SJCRH30 (cell line): ENCODE data around the gene GPR15. TPM values are rescaled to one million over a fixed set of nuclear protein-coding genes. Genes with fewer than 3 reads are reported as not detected.

ENCODE experiments used
- DNase-seq, 2 experiments: peaks; one replicate each; pipeline ENCODE4 v3.0.0-alpha.2; 2015 to 2020
- H3K27ac ChIP-seq: fragments of 250-450 bp; sonication (Bioruptor Pico); 2 replicates; pipeline ENCODE4 v1.5.1; 2020; ENCODE audit warnings: mild to moderate bottlenecking, moderate library complexity
- H3K27me3 ChIP-seq: fragments of 250-450 bp; sonication (Bioruptor Pico); 2 replicates; pipeline ENCODE4 v1.5.1; 2020; ENCODE audit warnings: mild to moderate bottlenecking, moderate library complexity
- H3K36me3 ChIP-seq: fragments of 250-450 bp; sonication (Bioruptor Pico); 2 replicates; pipeline ENCODE4 v1.5.1; 2020; ENCODE audit warnings: mild to moderate bottlenecking, moderate library complexity
- H3K4me1 ChIP-seq: fragments of 250-450 bp; sonication (Bioruptor Pico); 2 replicates; pipeline ENCODE4 v1.5.1; 2020; ENCODE audit warnings: mild to moderate bottlenecking, moderate library complexity
- H3K4me3 ChIP-seq: fragments of 250-450 bp; sonication (Bioruptor Pico); 2 replicates; pipeline ENCODE4 v1.5.1; 2020; ENCODE audit warnings: mild to moderate bottlenecking, moderate library complexity
- H3K9me3 ChIP-seq: fragments of 250-450 bp; sonication (Bioruptor Pico); replicated peaks from 2 replicates; pipeline ENCODE4 v1.5.1; 2020; ENCODE audit warnings: mild to moderate bottlenecking, moderate library complexity
- total RNA-seq: library from RNA; depleted of rRNA; stranded (reverse); fragments of >200 nt; shearing (Covaris generic); gene quantifications from 2 replicates; pipeline ENCODE4 v1.2.3, GENCODE V29; 2014

The GPR15 gene
- total RNA-seq, 1 experiment from 2014 or later, result not detected

DNA sequence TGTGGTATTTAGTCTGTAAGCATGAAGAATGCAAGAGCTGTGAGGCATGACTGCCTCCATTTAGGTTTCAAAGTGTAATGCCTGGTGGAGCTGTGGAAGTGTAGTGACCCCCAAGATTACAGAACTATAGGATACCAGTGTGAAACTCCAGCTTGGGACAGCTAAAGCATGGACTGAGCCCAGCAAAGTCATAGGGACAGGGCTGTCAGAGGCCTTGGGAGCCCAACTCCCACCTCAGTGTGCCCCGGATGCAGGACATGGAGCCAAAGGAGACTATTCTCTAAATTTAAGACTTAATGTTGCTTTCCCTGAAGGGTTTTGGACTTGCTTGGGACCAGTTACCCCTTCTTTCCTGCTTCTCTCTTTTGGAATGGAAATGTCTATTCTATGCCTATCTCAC, 10.8 kb downstream of the GPR15 start:
- no peaks in the 10 kb centered on the region; the same call in 1 of the 2 replicates for H3K27me3 ChIP-seq
- peaks cover 4% of the 10 kb centered on the region; the same call in 1 of the 2 replicates for H3K4me1 ChIP-seq
- H3K27ac ChIP-seq, result no peak overlapping the region
- H3K36me3 ChIP-seq, result no peaks in the 10 kb centered on the region
- DNase-seq, result no peak
- no peak overlapping the region for H3K4me3 ChIP-seq
- H3K9me3 ChIP-seq, result no peaks in the 10 kb centered on the region

- H3K4me1 ChIP-seq, result no peaks in the 10 kb centered on the region
- H3K27ac ChIP-seq, result no peak overlapping the region
- no peaks in the 10 kb centered on the region for H3K9me3 ChIP-seq
- H3K4me3 ChIP-seq, result no peak overlapping the region
- H3K27me3 ChIP-seq, result no peaks in the 10 kb centered on the region; the same call in 1 of the 2 replicates
- no peak for DNase-seq
- H3K36me3 ChIP-seq, result no peaks in the 10 kb centered on the region
Measured at GRCh38 chr3:98545940-98546339, 14.2 kb downstream of the GPR15 start.

DNA sequence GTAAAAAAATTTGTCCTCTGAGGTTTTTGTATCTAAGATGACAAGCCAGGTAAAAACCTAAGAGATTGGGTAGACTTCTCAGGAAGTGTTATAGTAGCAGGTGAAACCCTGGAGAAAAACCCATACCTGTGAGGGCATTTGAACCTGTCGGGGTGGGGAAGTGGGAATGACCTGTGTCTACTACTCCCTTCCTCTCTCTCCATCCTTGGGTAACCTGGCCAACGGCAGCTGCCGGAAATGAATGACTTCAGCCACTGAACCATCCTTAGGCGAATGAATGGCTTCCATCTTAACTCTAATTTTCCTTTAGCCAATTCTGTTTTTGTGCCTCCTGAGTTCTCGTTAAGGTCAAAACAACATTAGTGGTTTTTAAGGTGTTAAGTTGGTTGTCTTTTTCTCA, 16.8 kb downstream of the GPR15 start:
- Histone ChIP-seq H3K4me1 (no peaks in the 10 kb centered on the region), H3K27me3 (peaks cover 3% of the 10 kb centered on the region; the same call in 1 of the 2 replicates), H3K36me3 (no peaks in the 10 kb centered on the region), H3K4me3 (no peak overlapping the region), H3K27ac (no peak overlapping the region), H3K9me3 (no peaks in the 10 kb centered on the region)
- DNase-seq, result no peak

DNA sequence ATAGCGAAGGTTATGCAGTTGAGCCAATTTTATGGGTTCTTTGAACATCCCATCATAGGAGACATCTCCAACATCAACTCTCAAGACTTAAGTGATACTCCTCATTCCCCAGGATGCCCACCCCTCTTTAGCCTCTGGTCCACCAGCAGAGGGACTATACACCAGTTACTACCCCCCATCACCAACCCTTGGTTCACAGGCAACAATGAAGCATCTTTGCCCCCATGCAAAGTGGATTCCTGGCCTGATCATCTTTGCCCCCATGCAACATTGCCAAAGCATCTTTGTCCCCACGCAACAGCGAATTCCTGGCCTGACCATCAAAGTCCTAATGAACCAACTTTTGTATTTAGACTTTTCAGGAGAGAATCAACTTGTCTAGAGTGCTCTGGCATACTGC, 19.1 kb downstream of the GPR15 start:
- DNase-seq, result no peak
- Histone ChIP-seq H3K4me1 (no peaks in the 10 kb centered on the region; the same call in 1 of the 2 replicates), H3K4me3 (no peak overlapping the region), H3K36me3 (no peaks in the 10 kb centered on the region), H3K9me3 (no peaks in the 10 kb centered on the region), H3K27ac (no peak overlapping the region), H3K27me3 (peaks cover 7% of the 10 kb centered on the region; the same call in 1 of the 2 replicates)

DNA sequence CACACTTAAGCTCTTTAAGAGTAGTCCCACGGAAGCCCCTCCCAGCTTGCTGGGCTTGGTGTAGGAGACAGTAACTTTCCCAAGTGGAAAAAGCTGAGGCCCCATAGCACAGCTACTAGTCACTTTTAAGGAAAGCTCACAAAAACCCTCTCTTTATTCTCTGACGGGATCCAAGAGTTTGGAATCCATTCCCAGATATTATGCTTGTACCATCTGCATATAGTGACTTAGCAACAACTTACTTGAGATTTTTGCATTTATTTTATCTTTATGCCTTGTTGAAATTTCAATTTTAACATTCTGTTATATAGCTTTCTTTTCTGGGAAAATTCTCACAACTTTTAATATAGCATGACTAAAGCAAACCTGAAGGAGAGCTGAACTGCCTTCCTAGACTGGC, 19.5 kb downstream of the GPR15 start:
- no peaks in the 10 kb centered on the region for H3K9me3 ChIP-seq
- peaks cover 7% of the 10 kb centered on the region; the same call in 1 of the 2 replicates for H3K27me3 ChIP-seq
- no peaks in the 10 kb centered on the region for H3K36me3 ChIP-seq
- H3K4me1 ChIP-seq, result no peaks in the 10 kb centered on the region; the same call in 1 of the 2 replicates
- H3K27ac ChIP-seq, result no peak overlapping the region
- no peak overlapping the region for H3K4me3 ChIP-seq
- no peak for DNase-seq

- no peak overlapping the region for H3K27ac ChIP-seq
- DNase-seq, result no peak
- H3K4me3 ChIP-seq, result no peak overlapping the region
- no peaks in the 10 kb centered on the region for H3K9me3 ChIP-seq
- no peaks in the 10 kb centered on the region; the same call in 1 of the 2 replicates for H3K4me1 ChIP-seq
- H3K27me3 ChIP-seq, result peaks cover 7% of the 10 kb centered on the region; the same call in 1 of the 2 replicates
- H3K36me3 ChIP-seq, result no peaks in the 10 kb centered on the region
Measured at GRCh38 chr3:98551754-98552153, 20.0 kb downstream of the GPR15 start.

GRCh38 chr3:98552232-98553020, 20.6 kb downstream of the GPR15 start:
- Histone ChIP-seq H3K27me3 (peaks cover 7% of the 10 kb centered on the region; the same call in 1 of the 2 replicates), H3K4me1 (no peaks in the 10 kb centered on the region; the same call in 1 of the 2 replicates), H3K9me3 (no peaks in the 10 kb centered on the region), H3K36me3 (no peaks in the 10 kb centered on the region), H3K4me3 (no peak overlapping the region), H3K27ac (no peak overlapping the region)
- no peak for DNase-seq

GRCh38 chr3:98553021-98553563, 21.3 kb downstream of the GPR15 start:
- H3K4me3 ChIP-seq, result no peak overlapping the region
- H3K9me3 ChIP-seq, result no peaks in the 10 kb centered on the region
- no peak overlapping the region for H3K27ac ChIP-seq
- no peaks in the 10 kb centered on the region; the same call in 1 of the 2 replicates for H3K4me1 ChIP-seq
- DNase-seq, result no peak
- peaks cover 7% of the 10 kb centered on the region; the same call in 1 of the 2 replicates for H3K27me3 ChIP-seq
- no peaks in the 10 kb centered on the region for H3K36me3 ChIP-seq

GRCh38 chr3:98553753-98554152, 22.0 kb downstream of the GPR15 start:
- Histone ChIP-seq H3K4me3 (no peak overlapping the region), H3K27ac (no peak overlapping the region), H3K4me1 (no peaks in the 10 kb centered on the region; the same call in 1 of the 2 replicates), H3K27me3 (peaks cover 7% of the 10 kb centered on the region; the same call in 1 of the 2 replicates), H3K9me3 (no peaks in the 10 kb centered on the region), H3K36me3 (no peaks in the 10 kb centered on the region)
- no peak for DNase-seq

- H3K27me3 ChIP-seq, result peaks cover 7% of the 10 kb centered on the region; the same call in 1 of the 2 replicates
- H3K27ac ChIP-seq, result no peak overlapping the region
- DNase-seq, result no peak
- no peaks in the 10 kb centered on the region for H3K9me3 ChIP-seq
- H3K4me1 ChIP-seq, result no peaks in the 10 kb centered on the region; the same call in 1 of the 2 replicates
- no peak overlapping the region for H3K4me3 ChIP-seq
- H3K36me3 ChIP-seq, result no peaks in the 10 kb centered on the region
Measured at GRCh38 chr3:98554580-98554979, 22.8 kb downstream of the GPR15 start.

- Histone ChIP-seq H3K4me1 (no peaks in the 10 kb centered on the region; the same call in 1 of the 2 replicates), H3K4me3 (no peak overlapping the region), H3K36me3 (no peaks in the 10 kb centered on the region), H3K27me3 (peaks cover 7% of the 10 kb centered on the region; the same call in 1 of the 2 replicates), H3K9me3 (no peaks in the 10 kb centered on the region), H3K27ac (no peak overlapping the region)
- DNase-seq, result no peak
Measured at GRCh38 chr3:98555025-98555379, 23.2 kb downstream of the GPR15 start.

DNA sequence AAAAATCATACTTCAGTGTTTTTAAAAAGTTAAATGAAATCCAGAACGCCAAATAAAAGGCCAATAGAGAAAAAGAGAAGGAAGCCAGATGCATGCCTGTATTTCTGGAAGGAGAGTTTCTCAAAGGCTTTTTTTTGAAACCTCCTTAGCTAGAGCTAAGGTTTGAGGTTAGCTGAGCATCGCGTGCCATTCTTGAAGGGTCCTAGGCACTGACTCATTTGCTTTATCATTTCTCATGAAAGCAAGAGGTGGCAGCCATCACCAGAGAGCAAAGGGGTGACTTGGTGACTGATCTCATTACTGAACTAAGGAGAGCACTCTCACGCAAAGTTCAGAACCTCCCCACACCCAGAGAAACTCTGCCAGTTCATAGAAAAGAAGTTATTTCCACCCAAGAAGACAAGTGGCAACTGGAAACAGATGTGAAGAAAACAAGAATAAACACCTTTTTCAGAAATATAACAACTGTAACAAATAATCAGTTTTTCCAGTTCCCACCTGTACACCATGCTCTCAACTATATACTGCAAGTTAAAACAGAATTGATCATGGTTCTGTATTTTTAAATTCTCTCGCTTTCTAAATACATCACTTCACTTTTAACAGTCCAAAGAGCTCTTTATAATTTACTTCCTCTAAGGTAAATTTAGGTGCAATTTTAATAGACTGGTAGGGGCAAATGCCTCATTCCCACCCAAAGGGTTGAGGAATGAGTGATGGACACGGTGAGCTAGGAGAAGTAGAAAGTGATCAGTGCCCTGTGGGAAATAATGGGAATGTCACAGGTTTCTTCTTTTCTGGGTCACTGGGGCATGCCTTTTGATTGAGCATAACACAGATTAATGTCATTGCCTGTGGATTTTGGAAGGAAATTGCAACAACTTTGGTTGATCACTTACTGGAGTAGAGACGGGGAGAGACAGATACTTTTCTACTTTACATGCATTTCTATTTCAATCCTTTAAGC, 24.7 kb downstream of the GPR15 start:
- Histone ChIP-seq H3K4me1 (no peaks in the 10 kb centered on the region; the same call in 1 of the 2 replicates), H3K9me3 (no peaks in the 10 kb centered on the region), H3K4me3 (no peak overlapping the region), H3K36me3 (no peaks in the 10 kb centered on the region), H3K27me3 (peaks cover 7% of the 10 kb centered on the region; the same call in 1 of the 2 replicates), H3K27ac (no peak overlapping the region)
- no peak for DNase-seq

DNA sequence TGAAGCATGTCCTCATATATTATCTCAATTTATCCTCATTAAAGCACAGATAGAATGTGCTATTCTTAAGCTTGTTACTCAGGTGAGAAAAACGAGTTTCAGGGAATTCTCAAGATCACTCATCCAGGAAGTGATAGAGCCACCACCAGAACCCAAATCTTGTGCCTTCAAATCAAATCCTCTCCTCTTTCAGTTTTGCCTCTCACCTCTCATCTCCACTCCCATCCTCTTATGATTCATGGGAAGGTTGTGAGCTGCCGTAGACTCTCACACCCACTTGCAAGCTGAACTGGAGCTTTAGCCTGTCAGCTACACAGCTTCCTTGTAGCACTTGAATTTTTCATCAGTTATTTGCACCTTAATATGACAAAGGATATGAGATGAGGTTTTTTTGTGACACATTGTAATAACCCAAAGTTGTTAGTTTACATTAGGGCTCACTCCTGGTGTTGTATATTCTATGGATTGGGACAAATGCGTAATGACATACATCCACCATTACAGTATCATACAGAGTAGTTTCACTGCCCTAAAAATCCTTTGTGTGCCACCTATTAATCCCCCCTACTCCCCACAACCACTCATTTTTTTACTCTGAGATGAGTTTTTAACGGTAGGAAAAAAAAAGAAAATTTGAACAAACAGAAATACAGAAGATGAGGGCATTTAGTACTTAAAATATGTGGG, 25.7 kb downstream of the GPR15 start:
- Histone ChIP-seq H3K4me3 (no peak overlapping the region), H3K27ac (no peak overlapping the region), H3K36me3 (no peaks in the 10 kb centered on the region), H3K9me3 (no peaks in the 10 kb centered on the region), H3K27me3 (peaks cover 4% of the 10 kb centered on the region; the same call in 1 of the 2 replicates), H3K4me1 (no peaks in the 10 kb centered on the region; the same call in 1 of the 2 replicates)
- no peak for DNase-seq
